ENCODE data around the gene PIF1.

PIF1 gene, protein sequence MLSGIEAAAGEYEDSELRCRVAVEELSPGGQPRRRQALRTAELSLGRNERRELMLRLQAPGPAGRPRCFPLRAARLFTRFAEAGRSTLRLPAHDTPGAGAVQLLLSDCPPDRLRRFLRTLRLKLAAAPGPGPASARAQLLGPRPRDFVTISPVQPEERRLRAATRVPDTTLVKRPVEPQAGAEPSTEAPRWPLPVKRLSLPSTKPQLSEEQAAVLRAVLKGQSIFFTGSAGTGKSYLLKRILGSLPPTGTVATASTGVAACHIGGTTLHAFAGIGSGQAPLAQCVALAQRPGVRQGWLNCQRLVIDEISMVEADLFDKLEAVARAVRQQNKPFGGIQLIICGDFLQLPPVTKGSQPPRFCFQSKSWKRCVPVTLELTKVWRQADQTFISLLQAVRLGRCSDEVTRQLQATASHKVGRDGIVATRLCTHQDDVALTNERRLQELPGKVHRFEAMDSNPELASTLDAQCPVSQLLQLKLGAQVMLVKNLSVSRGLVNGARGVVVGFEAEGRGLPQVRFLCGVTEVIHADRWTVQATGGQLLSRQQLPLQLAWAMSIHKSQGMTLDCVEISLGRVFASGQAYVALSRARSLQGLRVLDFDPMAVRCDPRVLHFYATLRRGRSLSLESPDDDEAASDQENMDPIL

DNA sequence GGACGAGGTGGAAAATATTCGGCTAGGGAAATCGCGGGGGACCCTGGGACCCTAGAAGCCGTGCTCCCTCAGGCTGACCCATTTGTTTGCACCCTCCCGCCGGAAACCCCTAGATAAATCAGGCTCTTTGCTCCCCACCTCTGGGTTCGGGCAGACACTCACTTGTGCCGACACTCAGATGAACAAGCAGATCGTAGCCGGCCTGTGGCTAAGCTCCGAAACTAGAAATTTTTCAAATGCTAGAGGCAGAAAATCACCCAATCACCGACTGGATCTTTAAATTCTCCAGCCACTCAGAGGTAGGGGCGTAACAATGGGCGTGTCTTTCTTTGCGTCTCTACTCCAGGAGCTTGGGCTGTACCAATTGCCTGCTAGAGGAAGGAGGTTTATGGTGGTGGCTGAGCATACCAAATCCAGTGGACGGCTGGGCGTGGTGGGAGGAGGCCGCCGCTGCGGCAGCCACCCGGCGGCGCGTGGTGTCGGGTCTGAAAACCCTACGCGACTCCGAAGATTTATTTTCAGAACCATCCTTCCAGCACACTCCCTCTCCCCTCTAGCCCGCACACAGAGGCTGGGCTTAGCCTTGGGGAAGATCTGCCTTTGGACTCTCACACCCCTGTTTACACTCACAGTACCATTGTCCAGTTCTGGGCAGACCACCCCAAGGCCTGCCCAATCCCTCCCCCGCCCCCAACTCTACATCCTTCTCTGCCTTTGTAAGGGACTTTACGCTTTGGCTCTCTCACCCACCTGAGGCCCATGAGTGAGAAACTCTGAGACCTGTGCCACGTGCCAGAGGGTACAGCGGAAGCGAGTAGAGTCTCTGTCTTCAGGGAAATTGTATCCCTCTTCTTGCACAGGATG lies at the start of gene PIF1:
PIF1 (minus strand) TSS at position 217 of the 864 bp plus-strand sequence. CDS start 1,312 bp downstream, outside the sequence.
- peak; percentile 100 for DNase-seq

DNA sequence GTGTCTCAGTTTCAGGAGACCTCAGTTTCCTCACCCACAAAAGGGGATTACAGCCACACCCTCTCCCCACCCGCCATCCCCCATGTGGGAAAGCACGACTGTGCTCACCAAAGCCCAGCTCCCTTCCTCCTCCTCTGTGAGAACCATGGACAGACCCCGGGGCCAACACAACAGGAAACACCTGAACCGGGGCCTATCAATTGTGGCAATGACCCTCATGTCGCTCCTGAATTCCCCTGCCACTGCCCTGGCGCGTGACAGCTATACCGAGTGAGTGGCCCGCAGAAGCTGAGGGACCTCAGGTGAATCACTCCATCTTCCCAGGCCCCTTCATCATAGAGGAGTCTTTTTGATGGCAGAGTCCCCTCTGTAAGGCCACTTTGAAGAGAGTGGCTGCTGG lies 44.9 kb upstream of the PIF1 start:
- DNase-seq: no peak

DNA sequence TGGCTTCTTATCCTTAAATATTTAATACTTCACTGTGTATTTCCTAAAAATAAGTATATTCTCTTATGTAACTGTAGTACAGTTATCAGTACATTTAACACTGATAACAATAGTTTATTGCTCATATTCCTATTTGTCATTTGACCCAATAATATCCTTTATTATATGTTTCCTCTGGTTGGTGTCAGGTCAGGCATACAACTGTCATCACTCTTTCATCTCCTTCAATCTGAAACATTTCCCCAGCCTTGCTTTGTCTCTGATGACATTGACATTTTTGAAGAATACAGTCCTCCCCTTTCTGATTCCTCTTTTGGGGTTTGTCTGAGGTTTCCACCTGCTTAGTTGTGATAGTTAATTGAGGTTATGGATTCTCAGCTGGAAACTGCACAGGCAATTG lies 44.1 kb upstream of the PIF1 start:
- DNase-seq: no peak

DNA sequence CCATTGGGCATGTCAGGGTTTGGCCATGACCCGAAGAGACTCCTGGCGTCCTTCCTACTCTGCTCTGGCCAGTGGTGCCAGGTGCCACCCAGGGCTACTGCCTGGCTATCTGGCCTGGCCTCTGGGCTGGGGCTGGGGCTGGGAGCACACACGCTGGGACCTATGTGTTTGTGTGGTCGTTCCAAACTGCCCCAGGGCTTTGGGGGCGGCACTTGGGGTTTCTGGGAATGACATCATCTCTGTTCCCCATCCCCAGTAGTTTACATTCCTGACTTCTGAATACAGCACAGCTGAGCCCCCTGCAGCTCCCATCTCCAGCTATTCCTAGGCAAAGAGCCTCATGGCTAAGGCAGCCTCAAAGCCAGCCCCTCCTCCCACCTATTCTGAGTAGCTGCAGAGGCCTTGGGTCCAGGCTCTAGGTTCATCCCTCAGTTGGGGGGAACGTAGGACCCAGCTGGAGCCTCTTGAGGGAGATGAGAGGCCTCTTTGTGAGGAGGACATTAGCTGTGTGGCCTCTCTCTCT lies 40.6 kb upstream of the PIF1 start:
- no peak for DNase-seq

DNA sequence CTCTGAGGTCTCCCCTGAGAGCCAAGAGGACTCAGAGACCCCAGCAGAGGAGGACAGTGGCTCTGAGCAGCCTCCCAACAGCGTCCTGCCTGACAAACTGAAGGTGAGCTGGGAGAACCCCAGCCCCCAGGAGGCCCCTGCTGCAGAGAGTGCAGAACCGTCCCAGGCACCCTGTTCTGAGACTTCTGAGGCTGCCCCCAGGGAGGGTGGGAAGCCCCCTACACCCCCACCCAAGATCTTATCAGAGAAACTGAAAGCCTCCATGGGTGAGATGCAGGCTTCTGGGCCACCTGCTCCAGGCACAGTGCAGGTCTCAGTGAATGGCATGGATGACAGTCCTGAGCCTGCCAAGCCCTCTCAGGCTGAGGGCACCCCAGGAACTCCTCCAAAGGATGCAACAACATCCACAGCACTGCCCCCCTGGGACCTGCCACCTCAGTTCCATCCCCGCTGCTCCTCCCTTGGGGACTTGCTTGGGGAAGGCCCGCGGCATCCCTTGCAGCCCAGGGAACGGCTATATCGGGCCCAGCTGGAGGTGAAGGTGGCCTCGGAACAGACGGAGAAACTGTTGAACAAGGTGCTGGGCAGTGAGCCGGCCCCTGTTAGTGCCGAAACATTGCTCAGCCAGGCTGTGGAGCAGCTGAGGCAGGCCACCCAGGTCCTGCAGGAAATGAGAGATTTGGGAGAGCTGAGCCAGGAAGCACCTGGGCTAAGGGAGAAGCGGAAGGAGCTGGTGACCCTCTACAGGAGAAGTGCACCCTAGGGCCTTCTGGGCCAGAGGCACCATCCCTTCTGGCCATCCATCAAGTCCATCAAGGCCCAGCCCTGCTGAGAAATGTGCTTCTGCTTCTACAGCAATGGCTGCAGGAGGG lies 39.9 kb upstream of the PIF1 start:
- DNase-seq: no peak

DNA sequence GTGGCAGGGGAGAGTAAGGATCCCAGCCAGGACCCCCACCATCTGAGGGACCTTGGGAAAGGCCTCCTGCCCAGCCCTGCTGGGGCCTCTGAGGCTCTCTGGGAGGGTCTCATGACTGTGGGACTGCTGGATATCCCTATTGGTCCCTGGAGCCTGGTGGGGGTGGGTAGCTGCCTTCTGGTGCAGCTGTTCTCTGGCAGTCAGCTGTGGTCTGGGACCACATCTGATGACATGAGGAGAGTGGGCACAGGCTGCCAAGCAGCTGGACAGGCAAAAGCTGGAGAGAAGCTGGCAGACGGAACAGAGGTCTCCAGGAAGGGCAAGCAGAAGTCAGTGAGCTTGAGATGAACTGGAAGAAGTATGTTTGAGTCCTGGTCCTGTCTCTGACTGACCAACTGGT lies 38.6 kb upstream of the PIF1 start:
- DNase-seq: no peak

DNA sequence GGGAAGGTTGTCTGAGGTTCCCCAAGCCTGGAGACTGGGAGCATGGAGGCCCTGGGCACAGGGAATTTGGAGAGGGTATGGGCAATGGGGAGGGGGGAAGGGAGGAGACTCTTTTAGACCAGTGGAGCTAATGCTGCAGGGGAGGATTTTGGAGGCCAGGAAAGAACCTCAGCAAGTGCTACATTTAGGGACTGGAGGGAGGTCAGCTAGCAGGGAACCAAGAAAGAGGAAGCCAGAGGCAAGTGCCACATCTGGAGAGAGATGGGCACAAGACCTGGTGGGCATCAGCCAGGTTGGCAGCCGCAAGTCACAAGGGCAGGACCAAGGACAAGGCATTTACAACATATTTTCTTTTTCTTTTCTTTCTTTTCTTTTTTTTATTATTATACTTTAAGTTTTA lies 37.0 kb upstream of the PIF1 start:
- no peak for DNase-seq

DNA sequence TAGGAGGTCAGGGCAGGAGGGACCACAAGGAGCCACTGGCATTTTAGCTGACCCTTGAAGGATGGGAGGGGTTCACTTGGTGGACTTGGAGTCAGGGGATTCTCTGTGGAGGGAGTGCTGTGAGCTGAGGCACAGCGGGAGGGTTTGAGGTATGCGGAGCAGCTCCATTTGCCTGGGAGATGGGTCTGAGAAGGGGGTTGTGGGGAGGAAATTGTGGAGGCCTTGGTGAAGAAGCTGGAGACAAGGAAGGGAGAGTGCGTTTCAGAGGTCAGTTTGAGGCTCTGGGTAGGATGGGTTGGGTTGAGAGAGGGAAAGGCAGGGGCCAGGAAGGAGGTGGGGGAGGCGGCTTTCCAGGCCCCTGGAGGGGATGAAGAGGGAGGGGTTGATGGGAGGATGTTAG lies 36.5 kb upstream of the PIF1 start:
- DNase-seq: no peak

DNA sequence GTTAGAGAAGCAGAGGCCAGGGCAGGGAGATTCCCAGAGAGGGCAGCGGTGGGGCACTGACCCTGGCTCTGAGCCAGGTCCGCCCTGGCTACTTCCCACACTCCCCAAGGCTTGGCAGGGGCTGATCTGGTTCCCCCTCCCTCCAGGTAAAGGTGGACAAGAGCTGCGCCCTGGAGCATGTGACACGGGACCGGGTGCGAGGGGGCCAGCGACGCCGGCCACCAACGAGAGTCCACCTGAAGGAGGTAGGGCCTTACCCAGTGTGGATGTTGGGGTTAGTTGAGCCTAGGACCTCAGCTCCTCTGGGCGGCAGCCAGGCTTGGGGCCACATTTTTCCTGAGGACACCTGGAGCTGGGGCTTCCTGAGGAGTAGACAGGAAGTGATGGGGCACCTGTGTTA lies 35.9 kb upstream of the PIF1 start:
- no peak for DNase-seq

DNA sequence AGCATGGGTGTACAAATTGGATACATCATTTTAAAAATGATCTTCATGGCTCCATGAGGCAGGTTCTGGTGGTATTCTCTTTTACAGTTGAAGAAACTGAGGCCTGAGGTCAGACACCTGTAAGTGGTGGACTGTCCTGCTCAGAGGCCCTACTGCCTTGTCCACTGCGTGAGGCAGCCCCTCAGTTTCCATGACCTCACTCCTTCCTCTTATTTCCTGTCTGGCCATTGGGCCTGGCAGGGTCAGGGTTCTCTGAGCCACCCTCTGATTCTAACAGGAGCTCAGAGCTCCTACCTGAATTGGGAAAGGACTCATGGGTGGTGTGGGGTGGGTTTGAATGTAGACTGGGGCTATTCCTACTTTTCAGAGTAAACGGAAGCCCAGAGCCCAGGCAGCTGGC lies 33.8 kb upstream of the PIF1 start:
- DNase-seq: no peak

DNA sequence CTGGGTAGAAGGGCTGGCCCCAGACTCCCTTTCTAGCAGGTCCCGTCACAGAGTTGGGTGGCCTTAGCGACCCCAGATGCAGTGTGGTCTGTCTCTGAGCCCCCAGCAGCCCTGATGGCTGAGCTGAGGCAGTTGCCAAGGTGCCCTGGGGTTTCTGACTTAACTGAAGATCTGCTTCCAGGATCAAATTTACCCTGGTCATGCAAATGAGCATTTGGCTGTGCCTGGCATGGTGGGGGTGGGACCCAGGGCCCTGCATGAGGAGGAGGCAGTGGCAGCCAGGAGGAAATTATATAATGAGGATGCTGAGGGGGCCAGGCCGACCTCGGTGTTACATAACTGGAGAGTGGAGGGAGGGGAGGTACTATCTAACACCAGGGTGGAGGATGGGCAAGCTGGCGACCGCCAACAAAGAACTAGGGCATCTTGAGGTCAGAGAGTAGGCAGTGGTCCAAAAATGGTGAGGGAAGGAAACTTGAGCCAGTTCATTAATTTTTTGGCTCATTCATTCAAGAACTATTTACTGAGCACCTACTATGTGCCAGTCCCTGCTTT lies 32.7 kb upstream of the PIF1 start:
- DNase-seq: no peak

DNA sequence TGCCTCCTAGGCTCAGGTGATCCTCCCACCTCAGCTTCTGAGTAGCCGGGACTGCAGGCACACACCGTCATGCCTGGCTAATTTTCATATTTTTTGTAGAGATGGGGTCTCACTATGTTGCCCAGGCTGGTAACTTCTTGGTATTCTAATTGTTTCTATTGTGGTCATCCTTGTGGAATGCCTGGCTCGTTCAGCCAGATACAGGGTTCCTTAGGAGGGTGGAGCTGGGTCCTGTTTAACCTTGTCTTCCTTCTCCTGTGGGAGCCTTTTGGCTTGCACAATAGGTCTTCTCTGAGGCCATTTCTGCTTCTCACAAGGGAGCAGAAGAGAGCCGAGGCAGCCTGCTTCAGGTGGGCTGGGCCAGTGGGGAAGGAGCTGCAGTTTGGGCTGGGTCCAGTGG lies 32.0 kb upstream of the PIF1 start:
- DNase-seq: no peak

DNA sequence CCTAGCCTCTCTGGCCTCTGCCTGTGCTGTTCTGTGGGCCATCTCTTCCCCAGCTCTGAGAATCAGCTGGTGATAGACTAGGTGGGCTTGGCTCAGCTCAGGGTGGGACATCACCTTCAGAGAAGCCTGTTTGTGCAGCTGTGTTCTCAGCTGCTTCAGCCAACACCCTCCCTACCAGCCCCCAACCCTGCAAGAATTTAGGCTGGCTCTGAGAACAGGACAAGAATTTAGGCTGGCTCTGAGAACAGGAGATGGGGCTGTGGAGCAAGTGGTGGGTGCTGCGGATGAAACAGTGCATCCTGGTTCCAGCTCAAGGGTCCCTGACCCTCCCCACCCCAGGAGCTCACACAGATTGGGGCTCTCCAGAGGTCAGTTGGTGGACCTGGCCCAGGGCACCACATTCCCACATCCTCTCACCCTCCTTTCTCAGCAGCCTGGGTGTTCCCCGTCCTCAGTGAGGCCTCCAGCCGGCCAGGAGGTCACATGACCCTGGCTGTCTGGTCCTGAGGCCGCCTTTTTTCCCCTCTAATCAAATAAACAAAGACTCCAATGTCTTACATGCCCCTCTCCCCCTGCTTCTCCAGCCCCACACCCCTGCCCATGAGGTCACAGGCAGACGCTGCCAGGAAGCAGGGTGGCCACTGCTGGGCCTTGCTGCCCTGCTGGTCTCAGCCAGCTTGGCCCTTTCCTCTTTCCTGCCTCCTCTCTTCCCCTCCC lies 31.1 kb upstream of the PIF1 start:
- no peak for DNase-seq

DNA sequence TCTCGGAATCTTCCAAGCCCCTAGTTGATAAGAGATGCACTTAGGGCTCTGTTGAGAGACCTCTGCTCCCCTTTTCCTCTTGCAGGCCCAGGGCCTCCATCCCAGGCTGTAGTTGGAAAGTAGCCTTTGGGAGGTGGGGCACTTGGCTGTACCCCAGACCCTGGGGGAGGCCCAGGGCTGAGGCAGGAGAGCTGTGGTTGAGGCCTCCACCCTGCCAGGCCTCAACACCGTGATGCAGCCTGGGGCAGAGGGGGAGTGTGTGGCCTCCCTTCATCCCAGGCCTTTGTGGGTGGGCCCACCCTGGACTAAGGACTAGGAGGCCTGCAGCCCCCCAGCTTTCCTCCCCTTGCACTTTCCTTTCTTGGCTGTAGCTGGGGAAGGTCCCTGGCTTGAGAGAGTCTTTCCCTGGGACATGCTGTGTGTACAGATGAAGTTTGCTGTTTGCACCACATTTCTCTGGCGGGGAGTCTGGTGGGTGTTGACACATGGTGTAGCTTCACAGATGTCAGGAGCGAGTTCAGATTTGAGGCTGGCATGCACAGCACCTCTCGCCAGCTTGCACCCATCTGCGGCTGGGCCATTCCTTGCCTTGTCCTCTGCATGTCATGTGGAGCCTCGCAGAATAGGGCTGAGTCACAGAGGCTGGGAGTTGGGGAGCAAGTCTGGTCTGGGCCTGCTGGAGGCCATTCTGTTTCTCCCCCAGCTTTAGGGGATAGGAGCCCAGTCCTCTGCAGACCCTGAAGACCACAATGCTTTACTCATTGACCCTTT lies 29.9 kb upstream of the PIF1 start:
- no peak for DNase-seq

DNA sequence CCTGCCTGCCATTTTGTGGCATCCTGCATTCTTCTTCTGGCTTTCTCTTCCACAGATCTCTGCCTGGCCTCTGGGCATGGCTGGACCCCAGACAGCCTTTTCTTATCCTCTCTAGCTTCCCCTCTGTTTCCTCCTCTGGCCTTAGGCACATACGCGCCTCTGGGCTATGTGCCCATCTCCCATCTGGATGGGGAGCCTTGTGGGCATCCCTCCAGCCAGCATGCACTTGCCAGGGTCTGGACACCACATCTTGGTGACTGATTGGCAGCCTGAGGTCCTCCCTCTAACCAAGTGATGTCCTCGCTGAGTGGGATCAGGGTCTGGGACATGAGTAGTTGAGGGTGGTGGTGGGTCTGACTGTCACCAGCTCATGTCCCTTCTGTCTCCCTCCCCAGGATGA lies 29.1 kb upstream of the PIF1 start:
- no peak for DNase-seq

DNA sequence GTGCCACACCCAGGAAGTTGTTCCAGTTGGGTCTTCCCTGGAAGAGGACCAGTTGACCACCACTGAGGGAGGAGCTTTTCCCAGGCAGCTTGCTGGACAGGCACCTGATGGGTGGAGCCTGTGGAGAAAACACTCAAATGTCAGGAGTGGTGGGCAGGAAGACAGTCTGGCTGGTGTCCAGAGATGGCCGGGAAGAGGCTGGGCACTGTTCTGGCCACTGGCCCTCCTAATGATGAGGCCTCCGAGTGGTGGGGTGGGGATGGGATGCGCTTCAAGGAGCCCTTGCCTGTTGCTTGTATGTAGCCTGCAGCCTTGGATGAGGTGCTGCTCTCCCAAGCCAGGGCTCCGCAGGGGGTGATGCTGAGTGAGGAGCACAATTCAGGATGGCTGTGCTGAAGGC lies 28.6 kb upstream of the PIF1 start:
- DNase-seq: no peak

DNA sequence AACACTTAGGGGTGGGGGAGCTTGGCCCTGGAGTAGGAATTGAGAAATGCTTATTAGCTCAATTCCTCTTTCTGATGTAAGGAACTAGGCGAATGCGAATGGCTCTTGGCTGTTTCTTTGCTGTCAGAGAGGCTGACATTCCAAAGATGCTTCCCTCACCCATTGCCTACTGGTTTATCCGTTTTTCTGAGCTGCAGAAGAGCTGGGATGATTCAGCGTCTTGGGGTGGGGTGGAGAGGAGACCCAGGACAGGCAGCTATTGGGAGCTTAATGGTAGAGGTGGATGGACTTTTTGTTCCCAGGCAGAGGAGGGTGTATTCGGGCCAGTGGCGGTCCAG lies 26.0 kb upstream of the PIF1 start:
- DNase-seq: peak; percentile 42

DNA sequence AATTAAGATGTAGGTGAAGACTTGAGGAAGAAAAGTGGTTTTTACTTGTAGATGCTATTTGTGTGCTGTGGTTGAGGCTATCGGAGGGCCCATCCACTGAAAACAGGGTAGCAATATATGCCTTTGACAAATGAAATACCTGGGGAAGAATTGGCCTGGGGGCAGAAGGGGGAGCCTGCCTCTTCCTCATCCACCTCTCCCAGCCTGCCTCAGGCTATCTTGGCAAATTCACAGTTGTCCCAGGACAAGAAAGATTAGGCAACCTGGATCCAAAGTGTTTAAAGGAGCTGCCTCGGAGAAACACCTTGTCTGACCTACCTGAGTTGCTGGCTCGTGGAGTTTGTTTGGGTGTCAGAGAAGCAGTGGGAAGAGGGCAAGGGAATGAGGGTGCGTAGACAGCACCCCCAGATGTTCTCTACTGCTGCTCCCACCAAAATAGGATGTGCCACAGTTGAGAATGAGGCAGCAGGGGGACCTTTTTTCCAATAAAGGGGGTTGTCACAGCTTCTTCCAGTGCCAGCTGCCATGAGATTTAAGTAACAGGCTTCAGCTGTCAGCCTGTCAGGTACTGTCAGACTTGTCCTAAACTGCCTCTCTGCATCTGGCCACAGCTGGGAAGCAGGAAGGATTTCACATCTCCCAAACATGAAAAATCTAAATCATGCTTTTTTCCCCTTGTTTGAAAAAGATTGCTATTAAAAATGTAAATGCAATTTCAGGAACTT lies 25.5 kb upstream of the PIF1 start:
- DNase-seq: no peak

DNA sequence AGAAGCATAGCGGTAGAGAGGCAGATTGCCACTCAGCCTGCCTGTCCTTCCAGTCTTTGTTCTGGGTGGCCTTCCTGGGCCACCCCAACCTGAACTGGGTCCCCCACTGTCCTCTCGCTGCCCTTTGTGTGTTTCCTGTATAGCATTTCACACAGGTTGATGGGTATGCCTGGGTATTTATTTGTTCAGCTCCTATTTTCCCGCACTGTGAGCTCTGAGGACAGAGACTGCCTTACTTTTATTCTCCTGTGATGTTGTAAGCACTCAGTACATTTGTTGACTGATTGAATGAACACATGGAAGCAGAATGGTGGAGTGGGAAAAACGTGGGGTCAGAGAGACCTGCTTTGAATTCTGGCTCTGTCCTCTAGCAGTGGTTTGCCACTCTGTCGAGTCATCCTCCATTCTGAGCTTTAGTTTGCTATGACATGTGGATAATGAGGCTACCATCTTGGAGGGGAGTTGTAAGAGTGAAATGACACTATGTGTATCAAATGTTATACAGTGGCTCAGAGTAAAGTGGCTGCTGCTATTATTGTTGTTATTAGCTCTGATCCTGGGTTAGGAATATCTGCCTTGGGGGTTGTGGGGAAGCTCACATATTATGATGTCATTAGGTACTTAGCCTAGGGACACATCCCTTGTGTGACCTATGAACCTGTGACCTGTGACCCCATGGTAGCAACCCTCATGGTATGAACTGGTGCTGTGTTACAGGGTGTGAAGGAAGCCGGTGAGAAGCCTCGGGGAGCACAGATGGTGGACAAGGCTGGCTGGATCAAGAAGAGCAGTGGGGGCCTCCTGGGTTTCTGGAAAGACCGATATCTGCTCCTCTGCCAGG lies 22.6 kb upstream of the PIF1 start:
- DNase-seq: no peak
